ENCODE data around the gene SPPL3. TPM values are rescaled to one million over a fixed set of nuclear protein-coding genes. Genes with fewer than 3 reads are reported as not detected.

The SPPL3 gene
- total RNA-seq, 1 experiment from 2014 or later = 32.5 TPM

GRCh38 chr12:120816363-120816762 lies 87.8 kb downstream of the SPPL3 start:
- H3K9me3 Mint-ChIP-seq = no peaks in the 10 kb centered on the region
- ChIA-PET POLR2A (no interaction called here), CTCF (no interaction called here)
- ATAC-seq (no peak), DNase-seq (ENCODE audit: low spot score) (no peak)
- H3K27me3 Mint-ChIP-seq (ENCODE audit: low read depth) = no peaks in the 10 kb centered on the region
- peaks cover 8% of the 10 kb centered on the region; the same call in 1 of the 2 replicates for H3K4me1 Mint-ChIP-seq
- no peak overlapping the region for H3K4me3 Mint-ChIP-seq
- H3K36me3 Mint-ChIP-seq = no peaks in the 10 kb centered on the region
- TF ChIP-seq ZNF281 (CRISPR knock-in tag; IDR thresholded peaks at IDR 0.05) (no peak), RELA (CRISPR knock-in tag; IDR thresholded peaks at IDR 0.05; ENCODE audit: borderline replicate concordance) (no peak), NFE2L1 (CRISPR knock-in tag; IDR thresholded peaks at IDR 0.05) (no peak), AFF4 (CRISPR knock-in tag; IDR thresholded peaks at IDR 0.05; ENCODE audit: borderline replicate concordance) (no peak), EMX1 (CRISPR knock-in tag; IDR thresholded peaks at IDR 0.05) (no peak), ZNF232 (CRISPR knock-in tag; IDR thresholded peaks at IDR 0.05) (no peak), FOXJ3 (CRISPR knock-in tag; IDR thresholded peaks at IDR 0.05; ENCODE audit: borderline replicate concordance) (no peak), IRF1 (CRISPR knock-in tag; IDR thresholded peaks at IDR 0.05) (no peak), TEAD4 (CRISPR knock-in tag; IDR thresholded peaks at IDR 0.05) (no peak), ZNF396 (CRISPR knock-in tag; IDR thresholded peaks at IDR 0.05; ENCODE audit: borderline replicate concordance) (no peak), MLX (CRISPR knock-in tag; IDR thresholded peaks at IDR 0.05) (no peak), ERG (CRISPR knock-in tag; IDR thresholded peaks at IDR 0.05) (no peak), JUN (CRISPR knock-in tag; IDR thresholded peaks at IDR 0.05) (no peak)
- H3K27ac Mint-ChIP-seq = no peak overlapping the region

DNA sequence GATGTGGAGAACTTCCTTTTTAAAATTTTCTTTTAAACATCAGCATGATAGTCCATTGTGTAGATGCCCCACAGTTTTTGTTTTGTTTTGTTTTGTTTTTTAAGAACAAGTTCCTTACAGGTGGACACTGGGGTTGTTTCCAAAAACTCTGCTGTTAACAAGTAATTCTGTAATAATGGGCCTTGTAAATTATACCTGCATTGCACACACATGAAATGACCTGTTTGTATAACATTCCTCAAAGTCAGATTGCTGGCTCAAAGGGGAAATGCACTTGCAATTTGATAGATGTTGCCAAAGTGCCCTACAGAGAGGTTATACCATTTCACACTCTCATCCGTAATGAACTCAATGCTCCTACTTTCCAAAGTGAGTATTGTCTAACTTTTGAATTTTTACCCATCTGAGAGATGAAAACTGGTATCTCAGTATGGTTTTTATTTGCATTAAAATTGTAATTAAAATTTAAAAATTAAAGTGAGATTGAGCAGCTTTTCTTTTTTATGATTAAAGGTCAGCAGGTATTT lies 89.2 kb downstream of the SPPL3 start:
- Mint-ChIP-seq H3K27ac (no peak overlapping the region), H3K4me1 (peaks cover 5% of the 10 kb centered on the region; the same call in 1 of the 2 replicates)
- no peak for TF ChIP-seq MLX (CRISPR knock-in tag; IDR thresholded peaks at IDR 0.05)
- TF ChIP-seq IRF1 (CRISPR knock-in tag; IDR thresholded peaks at IDR 0.05) = no peak
- TF ChIP-seq GTF2I (CRISPR knock-in tag; conservative IDR thresholded peaks at IDR 0.05) = no peak
- no peak for TF ChIP-seq ETV6 (CRISPR knock-in tag; IDR thresholded peaks at IDR 0.05)
- no peak for TF ChIP-seq ZBTB21 (CRISPR knock-in tag; IDR thresholded peaks at IDR 0.05; ENCODE audit: borderline replicate concordance)
- TF ChIP-seq FOXP1 (CRISPR knock-in tag; IDR thresholded peaks at IDR 0.05; ENCODE audit: borderline replicate concordance) = no peak
- no peak for TF ChIP-seq KAT7 (CRISPR knock-in tag; IDR thresholded peaks at IDR 0.05; ENCODE audit: borderline replicate concordance)
- TF ChIP-seq, protein P1, sequence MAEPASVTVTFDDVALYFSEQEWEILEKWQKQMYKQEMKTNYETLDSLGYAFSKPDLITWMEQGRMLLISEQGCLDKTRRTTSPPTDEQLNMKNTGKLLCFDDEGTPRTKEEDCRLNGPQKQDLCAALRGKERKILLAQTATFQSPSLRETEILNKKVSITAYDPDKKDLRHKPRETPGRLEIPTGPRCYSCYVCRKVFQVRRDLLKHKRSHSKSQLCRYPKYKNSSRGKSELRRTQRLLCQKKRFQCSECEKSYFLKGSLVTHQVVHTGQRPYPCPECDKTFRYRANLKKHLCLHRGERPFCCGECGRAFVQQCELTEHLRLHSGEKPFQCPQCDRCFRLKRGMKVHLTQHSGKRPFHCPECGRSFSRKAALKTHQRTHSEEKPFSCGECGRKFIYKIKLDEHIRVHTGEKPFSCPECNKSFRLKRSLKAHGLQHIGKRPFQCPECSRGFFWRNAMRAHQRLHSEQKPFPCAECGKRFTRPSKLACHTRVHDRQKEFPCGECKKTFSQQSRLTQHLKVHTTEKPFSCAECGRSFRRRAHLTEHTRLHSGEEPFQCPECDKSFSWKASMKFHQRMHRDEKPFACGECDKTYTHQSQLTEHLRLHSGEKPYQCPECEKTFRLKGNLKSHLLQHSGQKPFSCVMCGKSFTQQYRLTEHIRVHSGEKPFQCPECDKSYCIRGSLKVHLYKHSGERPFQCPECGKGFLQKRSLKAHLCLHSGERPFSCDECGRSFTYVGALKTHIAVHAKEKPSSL (CRISPR knock-in tag; conservative IDR thresholded peaks at IDR 0.05) = no peak
- no peak for TF ChIP-seq NFYB (CRISPR knock-in tag; conservative IDR thresholded peaks at IDR 0.05; ENCODE audit: low read depth)

More for the DNA sequence above, 89.2 kb downstream of the SPPL3 start:
- ChIA-PET CTCF (no interaction called here), POLR2A (no interaction called here)
- DNase-seq (ENCODE audit: low spot score) (no peak), ATAC-seq (no peak)
- H3K9me3 Mint-ChIP-seq = no peaks in the 10 kb centered on the region
- no peak overlapping the region for H3K4me3 Mint-ChIP-seq
- H3K27me3 Mint-ChIP-seq (ENCODE audit: low read depth) = no peaks in the 10 kb centered on the region
- H3K36me3 Mint-ChIP-seq = peaks cover 6% of the 10 kb centered on the region
